ENCODE results near the gene BAG1. TPM values are rescaled to one million over a fixed set of nuclear protein-coding genes. Genes with fewer than 3 reads are reported as not detected.

The BAG1 gene
- total and polyA plus RNA-seq, 4 donors, result 35.1 to 55.2 (median 43.0) TPM

GRCh38 chr9:33265211-33265865 is 830 bp upstream of the BAG1 start:
- Histone ChIP-seq H3K9me3 (ENCODE audit: control insufficient read depth in 4 of 4, low read length in 3 of 4) (no peaks in the 10 kb centered on the region), H3K27me3 (ENCODE audit: control insufficient read depth in 4 of 4, insufficient read depth in 4 of 4, low read length in 3 of 4) (no peaks in the 10 kb centered on the region), H3K27ac (ENCODE audit: low read depth in 1 of 2, low read length in 2 of 2) (peak overlapping the region; percentile 86 to 89), H3K4me3 (ENCODE audit: low read depth in 1 of 3, low read length in 3 of 3) (peak overlapping the region; percentile 56 to 98 (median 73)), H3K4me1 (ENCODE audit: control insufficient read depth in 4 of 4, insufficient read depth in 4 of 4, low read length in 3 of 4) (peaks cover 0 to 27% (median 16%) of the 10 kb centered on the region in 4 donors), H3K36me3 (ENCODE audit: control insufficient read depth in 4 of 4, insufficient read depth in 3 of 4, low read depth in 1 of 4, low read length in 3 of 4) (peaks cover 2 to 35% (median 29%) of the 10 kb centered on the region in 4 donors), H3K9ac (ENCODE audit: low read depth in 1 of 2, low read length in 2 of 2) (peak overlapping the region; percentile 83 to 84)
- no peak for DNase-seq (ENCODE audit: low spot score)
- WGBS, result 22% methylated on average over 13 of the region's 13 CpGs
- no peak for TF ChIP-seq FOXA1 (IDR thresholded peaks at IDR 0.05)
- TF ChIP-seq FOXA2 (IDR thresholded peaks at IDR 0.05), result no peak
- no peak for TF ChIP-seq HNF4G (IDR thresholded peaks at IDR 0.05)
- no peak for TF ChIP-seq TAF1 (conservative IDR thresholded peaks at IDR 0.05)
- TF ChIP-seq SP1 (IDR thresholded peaks at IDR 0.05), result no peak
- no peak for TF ChIP-seq RXRA (IDR thresholded peaks at IDR 0.05)
- TF ChIP-seq CTCF (IDR thresholded peaks at IDR 0.05; ENCODE audit: low read depth, low read length, missing input control), result no peak
- no peak for TF ChIP-seq REST (IDR thresholded peaks at IDR 0.05)
- no peak for TF ChIP-seq MAX (IDR thresholded peaks at IDR 0.05)
- no peak for TF ChIP-seq EGR1 (IDR thresholded peaks at IDR 0.05; ENCODE audit: low read depth in 2 of 2)
- no peak for TF ChIP-seq GABPA (IDR thresholded peaks at IDR 0.05 in 1 of 2, conservative IDR thresholded peaks at IDR 0.05 in 1 of 2)
- no peak for TF ChIP-seq JUND (IDR thresholded peaks at IDR 0.05)
- TF ChIP-seq ZBTB33 (IDR thresholded peaks at IDR 0.05), result no peak

- peaks cover 2 to 44% (median 40%) of the 10 kb centered on the region in 4 donors for H3K36me3 ChIP-seq (ENCODE audit: control insufficient read depth in 4 of 4, insufficient read depth in 3 of 4, low read depth in 1 of 4, low read length in 3 of 4)
These were observed 470 bp downstream of the BAG1 start for GRCh38 chr9:33264003-33264472.

More at GRCh38 chr9:33264003-33264472, 470 bp downstream of the BAG1 start:
- TF ChIP-seq YY1 (IDR thresholded peaks at IDR 0.05) (peak; percentile 7), RXRA (IDR thresholded peaks at IDR 0.05) (peak in 1 of 2 donors; percentile 3), CTCF (IDR thresholded peaks at IDR 0.05; ENCODE audit: low read depth, low read length, missing input control) (no peak), MAX (IDR thresholded peaks at IDR 0.05) (peak; percentile 72)
- H3K4me3 ChIP-seq (ENCODE audit: low read depth in 1 of 3, low read length in 3 of 3), result peak overlapping the region; percentile 83 to 97 (median 97)
- no peak for DNase-seq (ENCODE audit: low spot score)
- no peaks in the 10 kb centered on the region for H3K27me3 ChIP-seq (ENCODE audit: control insufficient read depth in 4 of 4, insufficient read depth in 4 of 4, low read length in 3 of 4)
- H3K9me3 ChIP-seq (ENCODE audit: control insufficient read depth in 4 of 4, low read length in 3 of 4), result no peaks in the 10 kb centered on the region
- WGBS, result under 1% methylated on average over 37 of the region's 37 CpGs
- H3K9ac ChIP-seq (ENCODE audit: low read depth in 1 of 2, low read length in 2 of 2), result peak overlapping the region; percentile 83 to 85
- H3K27ac ChIP-seq (ENCODE audit: low read depth in 1 of 2, low read length in 2 of 2), result peak overlapping the region; percentile 86 to 89
- peaks cover 0 to 27% (median 16%) of the 10 kb centered on the region in 4 donors for H3K4me1 ChIP-seq (ENCODE audit: control insufficient read depth in 4 of 4, insufficient read depth in 4 of 4, low read length in 3 of 4)

Data from liver (tissue), 9 donors.